ENCODE data around the gene ADRB1.

DNA sequence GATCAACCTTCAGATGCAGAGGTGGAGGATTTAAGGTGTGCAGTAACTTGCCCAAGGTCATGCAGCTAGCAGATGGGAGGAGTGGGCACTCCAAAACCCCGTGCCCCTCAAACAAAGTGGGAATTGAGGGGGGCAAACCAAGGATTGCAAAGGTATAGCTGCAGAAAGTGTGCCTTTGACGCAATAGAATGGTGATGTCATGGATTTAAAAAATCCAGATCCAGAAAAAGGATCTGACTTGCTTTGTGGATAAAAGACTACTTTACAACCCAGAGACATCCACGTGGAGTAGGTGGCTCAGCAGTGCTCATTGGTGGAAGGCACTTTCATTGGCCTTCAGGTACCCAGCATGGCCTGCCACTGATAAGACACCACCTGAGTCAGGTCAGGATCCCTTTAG lies 15.7 kb upstream of the ADRB1 start:
- TF ChIP-seq, protein P1, sequence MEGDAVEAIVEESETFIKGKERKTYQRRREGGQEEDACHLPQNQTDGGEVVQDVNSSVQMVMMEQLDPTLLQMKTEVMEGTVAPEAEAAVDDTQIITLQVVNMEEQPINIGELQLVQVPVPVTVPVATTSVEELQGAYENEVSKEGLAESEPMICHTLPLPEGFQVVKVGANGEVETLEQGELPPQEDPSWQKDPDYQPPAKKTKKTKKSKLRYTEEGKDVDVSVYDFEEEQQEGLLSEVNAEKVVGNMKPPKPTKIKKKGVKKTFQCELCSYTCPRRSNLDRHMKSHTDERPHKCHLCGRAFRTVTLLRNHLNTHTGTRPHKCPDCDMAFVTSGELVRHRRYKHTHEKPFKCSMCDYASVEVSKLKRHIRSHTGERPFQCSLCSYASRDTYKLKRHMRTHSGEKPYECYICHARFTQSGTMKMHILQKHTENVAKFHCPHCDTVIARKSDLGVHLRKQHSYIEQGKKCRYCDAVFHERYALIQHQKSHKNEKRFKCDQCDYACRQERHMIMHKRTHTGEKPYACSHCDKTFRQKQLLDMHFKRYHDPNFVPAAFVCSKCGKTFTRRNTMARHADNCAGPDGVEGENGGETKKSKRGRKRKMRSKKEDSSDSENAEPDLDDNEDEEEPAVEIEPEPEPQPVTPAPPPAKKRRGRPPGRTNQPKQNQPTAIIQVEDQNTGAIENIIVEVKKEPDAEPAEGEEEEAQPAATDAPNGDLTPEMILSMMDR (IDR thresholded peaks at IDR 0.05) = no peak
- TF ChIP-seq POLR2A (IDR thresholded peaks at IDR 0.05) = no peak

Data from Peyer's patch (tissue), 4 donors.